Measurements from ENCODE around the gene MPRIP.

The MPRIP gene

GRCh38 chr17:17066021-17066420 lies 23.8 kb downstream of the MPRIP start:
- no peak for DNase-seq (ENCODE audit: low spot score)

DNA sequence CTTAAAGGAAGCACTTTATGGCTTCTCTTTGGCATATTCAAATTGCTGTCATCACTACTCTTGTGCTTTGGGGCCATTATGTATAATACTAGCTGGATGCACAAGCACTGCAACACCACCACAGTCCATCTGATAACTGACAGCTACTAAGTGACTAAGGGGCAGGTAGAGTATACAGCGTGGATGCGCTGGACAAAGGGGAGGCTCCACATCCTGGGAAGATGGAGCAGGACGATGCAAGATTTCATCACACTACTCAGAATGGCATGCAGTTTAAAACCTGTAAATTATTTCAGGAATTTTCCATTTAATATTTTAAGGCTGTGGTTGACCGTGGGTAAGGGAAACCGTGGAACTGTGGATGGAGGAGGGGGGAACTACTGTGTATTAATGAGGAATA lies 25.0 kb downstream of the MPRIP start:
- DNase-seq (ENCODE audit: low spot score) = no peak

DNA sequence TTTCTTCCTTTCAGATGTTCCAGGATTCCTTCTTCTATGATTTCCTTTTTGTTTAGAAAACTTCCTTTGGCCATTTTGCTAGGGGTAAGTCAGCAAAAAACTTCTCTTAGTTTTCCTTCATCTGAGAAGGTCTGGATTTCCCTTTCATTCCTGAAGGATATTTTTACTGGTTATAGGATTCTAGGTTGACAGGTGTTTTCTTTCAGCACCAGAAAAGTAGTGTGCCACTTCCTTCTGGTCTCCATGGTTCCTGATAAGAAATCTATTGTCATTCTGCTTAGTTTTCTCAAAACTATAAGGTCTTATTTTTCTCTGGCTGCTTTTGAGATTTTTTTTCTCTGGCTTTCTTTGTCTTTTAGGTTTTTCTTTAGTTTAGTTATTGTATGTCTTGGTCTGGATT lies 27.6 kb downstream of the MPRIP start:
- no peak for DNase-seq (ENCODE audit: low spot score)

- DNase-seq (ENCODE audit: low spot score) = no peak
These were observed 28.7 kb downstream of the MPRIP start for GRCh38 chr17:17070931-17071330.

- DNase-seq (ENCODE audit: low spot score) = no peak
These were observed 29.5 kb downstream of the MPRIP start for GRCh38 chr17:17071531-17072360.

- DNase-seq (ENCODE audit: low spot score) = no peak
These were observed 30.3 kb downstream of the MPRIP start for GRCh38 chr17:17072546-17072945.

DNA sequence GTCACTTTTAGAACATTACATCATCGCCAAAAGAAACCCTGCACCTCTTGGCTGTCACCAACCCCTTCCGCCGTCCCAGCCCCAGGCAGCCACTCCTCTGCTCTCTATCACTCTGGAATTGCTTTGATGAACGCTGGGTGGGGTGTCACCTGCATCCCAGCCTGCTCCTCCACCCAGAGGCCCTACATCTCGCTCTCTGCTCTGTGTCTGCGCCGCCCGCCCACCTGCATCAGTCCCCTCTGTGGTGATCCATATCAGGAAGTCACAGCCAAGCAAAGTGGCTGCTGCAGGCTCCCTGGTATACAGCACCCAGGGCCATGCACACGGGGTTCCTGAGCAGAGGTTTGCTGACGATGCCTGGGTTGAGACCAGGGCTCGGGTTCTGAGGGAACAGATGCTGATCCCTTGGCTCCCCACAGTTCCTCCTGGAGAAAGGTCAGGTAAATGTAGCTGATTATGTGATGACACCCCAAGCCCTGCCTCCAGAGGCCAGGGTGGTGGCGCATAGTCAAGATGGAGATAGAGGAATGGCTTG lies 30.8 kb downstream of the MPRIP start:
- no peak for DNase-seq (ENCODE audit: low spot score)

DNA sequence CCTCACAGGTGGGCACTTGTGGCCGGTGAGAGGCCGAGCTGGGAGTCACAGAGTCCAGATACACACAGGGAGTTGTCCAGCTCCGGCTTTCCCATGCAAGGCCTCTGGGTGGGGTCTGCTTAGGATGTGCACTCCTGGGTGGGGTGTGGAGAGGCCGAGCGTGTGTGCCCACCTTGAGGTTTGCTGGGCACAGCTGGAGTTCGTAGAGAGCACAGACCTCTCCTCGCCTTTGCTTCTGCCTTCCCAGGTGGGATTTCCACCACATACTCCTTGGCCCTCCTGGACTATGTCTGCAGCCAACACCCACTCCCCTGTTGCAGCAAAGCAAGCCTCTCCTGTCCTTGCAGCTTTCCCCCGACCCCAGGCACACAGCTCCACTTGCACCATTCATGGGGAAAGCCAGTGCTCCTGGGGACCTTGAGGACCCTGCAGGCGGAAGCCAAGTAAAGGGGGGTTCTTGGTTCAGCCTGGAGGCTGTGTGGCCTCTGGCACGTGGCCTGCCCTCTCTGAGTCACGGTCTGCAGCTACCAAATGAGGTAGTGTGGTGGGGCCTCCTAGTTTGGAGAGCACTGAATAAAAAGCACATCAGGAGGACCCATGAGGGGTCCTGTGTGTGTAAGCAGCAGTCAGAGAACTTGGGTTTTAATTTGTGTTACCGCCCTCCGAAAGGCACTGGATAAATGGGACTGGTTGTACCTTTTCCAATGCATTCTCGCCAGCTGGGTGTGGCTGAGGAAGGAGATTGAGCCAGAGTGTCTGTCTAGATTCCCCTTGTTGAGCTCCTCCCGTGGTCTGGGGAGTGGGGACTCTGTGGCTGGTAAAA lies 31.5 kb downstream of the MPRIP start:
- DNase-seq (ENCODE audit: low spot score) = no peak

GRCh38 chr17:17075125-17075781 lies 33.0 kb downstream of the MPRIP start:
- no peak for DNase-seq (ENCODE audit: low spot score)

DNA sequence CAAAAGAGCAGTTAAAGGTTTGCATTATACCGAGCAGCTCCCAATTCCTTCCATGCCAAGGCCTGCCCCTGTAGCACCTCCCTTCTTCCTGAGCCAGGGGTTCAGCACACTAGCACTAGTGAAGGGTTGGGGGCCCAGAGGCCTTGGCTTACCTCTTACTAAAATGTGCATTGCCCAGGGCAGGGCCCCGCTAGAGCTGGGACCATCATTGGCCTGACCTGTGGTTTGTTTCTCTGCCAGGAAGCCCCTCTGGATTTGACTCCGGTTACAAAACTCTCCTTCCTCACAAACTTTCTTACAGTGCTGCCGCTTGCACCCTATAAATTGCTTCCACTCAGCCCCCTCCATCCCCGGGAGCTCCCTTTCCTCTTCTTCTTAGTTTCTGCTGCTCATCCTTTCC lies 33.8 kb downstream of the MPRIP start:
- DNase-seq (ENCODE audit: low spot score) = no peak

- DNase-seq (ENCODE audit: low spot score) = no peak
These were observed 34.8 kb downstream of the MPRIP start for GRCh38 chr17:17077101-17077500.

GRCh38 chr17:17077861-17078732 lies 35.8 kb downstream of the MPRIP start:
- DNase-seq (ENCODE audit: low spot score) = no peak

DNA sequence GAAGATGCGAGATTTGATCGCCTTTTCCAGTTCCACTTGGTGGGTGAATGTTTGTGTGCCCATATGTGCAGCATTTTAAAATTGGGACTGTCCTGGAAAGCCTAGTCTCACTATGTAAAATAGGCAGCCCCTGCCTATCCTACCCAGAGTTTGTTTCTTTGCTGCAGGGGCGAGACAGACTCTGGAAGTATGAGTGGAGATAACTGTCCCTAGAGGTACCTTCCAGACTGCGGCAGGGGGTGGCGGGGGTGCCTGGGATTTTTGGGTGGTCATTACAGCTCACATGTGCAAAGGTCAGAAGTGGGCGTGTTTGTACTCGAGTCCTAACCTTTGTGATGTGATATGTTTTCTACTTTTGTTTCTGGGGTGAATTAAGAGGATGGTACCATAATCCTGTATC lies 36.6 kb downstream of the MPRIP start:
- no peak for DNase-seq (ENCODE audit: low spot score)

- DNase-seq (ENCODE audit: low spot score) = no peak
These were observed 37.1 kb downstream of the MPRIP start for GRCh38 chr17:17079336-17079735.

GRCh38 chr17:17079761-17080160 lies 37.5 kb downstream of the MPRIP start:
- no peak for DNase-seq (ENCODE audit: low spot score)

GRCh38 chr17:17080181-17080631 lies 37.9 kb downstream of the MPRIP start:
- DNase-seq (ENCODE audit: low spot score) = no peak

- DNase-seq (ENCODE audit: low spot score) = no peak
These were observed 38.5 kb downstream of the MPRIP start for GRCh38 chr17:17080781-17081180.

DNA sequence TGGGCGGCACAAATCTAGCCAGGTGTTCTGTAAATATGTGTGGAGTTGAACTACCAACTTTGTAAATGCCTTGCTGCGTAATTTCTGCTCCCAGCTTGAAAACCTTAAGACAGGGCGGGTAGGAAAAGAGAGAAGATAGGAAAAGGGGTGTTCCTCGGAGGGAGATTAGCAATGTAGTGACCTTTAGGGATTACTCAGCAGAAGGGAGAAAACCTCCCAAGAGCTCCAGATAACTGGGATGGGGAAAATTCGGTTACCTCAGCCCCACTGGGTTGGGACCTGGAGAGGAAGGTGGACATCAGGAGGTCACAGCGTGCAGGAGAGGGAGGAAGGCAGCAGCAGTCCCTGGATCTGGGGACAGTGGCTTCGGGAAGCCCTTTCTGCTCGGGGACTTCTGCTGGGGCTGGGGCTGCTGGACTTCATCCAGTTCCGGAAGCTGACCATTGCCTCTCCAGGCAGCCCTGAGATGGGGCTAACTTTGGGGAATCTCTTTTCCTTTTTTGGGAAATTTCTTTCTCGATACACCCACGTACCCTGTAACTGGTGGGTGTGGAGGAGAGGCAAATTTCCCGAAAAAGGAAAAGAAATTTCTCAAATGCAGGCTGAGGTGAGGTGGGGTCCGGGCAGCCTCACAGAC lies 39.2 kb downstream of the MPRIP start:
- DNase-seq (ENCODE audit: low spot score) = no peak

DNA sequence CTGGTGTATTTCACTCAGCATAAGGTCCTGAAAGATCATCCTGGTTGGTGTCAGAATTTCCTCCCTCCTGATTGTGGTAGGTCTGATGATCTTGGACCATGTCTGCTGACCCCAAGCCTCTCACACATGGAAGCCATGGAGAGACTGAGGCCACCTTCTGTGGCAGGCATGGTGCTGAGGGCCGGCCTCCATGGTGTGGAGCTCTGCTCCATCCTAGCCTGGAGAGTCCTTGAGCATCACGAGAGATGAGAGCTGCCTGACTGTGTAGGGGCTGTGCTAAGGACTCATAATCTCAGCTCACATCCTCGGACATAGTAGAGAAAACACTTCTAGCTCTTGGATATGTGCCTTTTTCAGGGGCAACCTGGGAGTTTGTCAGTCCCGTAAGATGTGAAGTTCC lies 40.6 kb downstream of the MPRIP start:
- DNase-seq (ENCODE audit: low spot score) = no peak

DNA sequence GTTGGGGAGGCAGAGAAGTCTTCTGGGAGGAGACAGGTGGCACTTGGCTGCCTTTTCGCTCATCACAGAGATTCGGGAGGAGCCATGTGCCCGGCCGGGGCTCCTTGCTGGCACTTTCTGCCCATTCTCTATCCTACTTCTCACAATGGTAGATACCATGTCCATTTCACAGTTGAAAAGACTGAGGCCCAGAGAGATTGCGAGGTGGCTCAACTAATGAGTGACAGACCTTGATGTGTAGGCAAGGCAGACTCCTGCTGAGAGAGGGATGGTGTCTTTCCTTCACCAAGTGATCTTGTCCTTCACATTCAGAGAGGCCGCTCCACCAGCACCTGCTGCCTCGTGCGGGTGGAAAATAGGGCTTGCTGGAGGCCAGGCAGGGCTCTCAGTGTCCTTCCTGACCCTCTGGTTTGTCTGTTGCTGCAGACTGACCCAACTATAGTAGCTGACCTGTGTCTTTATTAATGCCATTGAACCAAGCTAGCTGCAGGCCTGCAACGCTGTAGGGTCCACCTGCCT lies 42.1 kb downstream of the MPRIP start:
- no peak for DNase-seq (ENCODE audit: low spot score)

GRCh38 chr17:17084941-17085340 lies 42.7 kb downstream of the MPRIP start:
- no peak for DNase-seq (ENCODE audit: low spot score)
